Mesenchymal stem cell (in vitro differentiated cells and primary cell): ENCODE data around the gene CENPF.

ENCODE experiments used
- DNase-seq: peaks from one replicate; pipeline ENCODE4 v3.0.0-alpha.2; 2013
- H2AFZ ChIP-seq: one replicate; pipeline ENCODE4 v1.6.1; 2013; ENCODE audit warnings: low read depth, mild to moderate bottlenecking, control low read depth, inconsistent platforms, low read length, moderate library complexity
- H2AK5ac ChIP-seq: 2 replicates; pipeline ENCODE4 v1.6.1; 2013; ENCODE audit warnings: low read length, moderate library complexity, mild to moderate bottlenecking, inconsistent platforms; ENCODE audit not compliant: severe bottlenecking
- H2BK120ac ChIP-seq: one replicate; pipeline ENCODE4 v1.6.1; 2013; ENCODE audit warnings: low read depth, mild to moderate bottlenecking, inconsistent platforms, low read length, moderate library complexity
- H2BK12ac ChIP-seq, 2 experiments: one replicate each; pipeline ENCODE4 v1.6.1; 2013; ENCODE audit warnings: inconsistent platforms in 2 of 2, low read length in 2 of 2, mild to moderate bottlenecking in 2 of 2, moderate library complexity in 2 of 2, control low read depth in 1 of 2
- H2BK15ac ChIP-seq: one replicate; pipeline ENCODE4 v1.6.1; 2013; ENCODE audit warnings: mild to moderate bottlenecking, low read depth, inconsistent platforms; ENCODE audit not compliant: poor library complexity, severe bottlenecking
- H2BK5ac ChIP-seq: 2 replicates; pipeline ENCODE4 v1.6.1; 2013; ENCODE audit warnings: low read depth, mild to moderate bottlenecking, low read length, control low read depth, inconsistent platforms; ENCODE audit not compliant: poor library complexity, severe bottlenecking
- H3K14ac ChIP-seq, 2 experiments: one replicate each; pipeline ENCODE4 v1.6.1; 2013; ENCODE audit warnings: inconsistent platforms in 2 of 2, low read length in 2 of 2, control low read depth in 1 of 2, mild to moderate bottlenecking in 1 of 2, moderate library complexity in 1 of 2
- H3K18ac ChIP-seq, 2 experiments: one replicate each; pipeline ENCODE4 v1.6.1; 2013; ENCODE audit warnings: inconsistent platforms in 2 of 2, low read length in 2 of 2, control low read depth in 1 of 2, low read depth in 1 of 2, mild to moderate bottlenecking in 1 of 2
- H3K23ac ChIP-seq, 2 experiments: one replicate each; pipeline ENCODE4 v1.6.1; 2013; ENCODE audit warnings: inconsistent platforms in 2 of 2, low read length in 2 of 2, mild to moderate bottlenecking in 2 of 2, moderate library complexity in 2 of 2, control low read depth in 1 of 2
- H3K27ac ChIP-seq: 2 replicates; pipeline ENCODE4 v1.5.1; 2013; ENCODE audit warnings: mild to moderate bottlenecking, moderate library complexity, low read length, control low read depth, inconsistent platforms; ENCODE audit not compliant: poor library complexity, severe bottlenecking
- H3K27me3 ChIP-seq, 2 experiments: 2 replicates each; pipeline versions ENCODE4 v1.6.1 to v1.7.0; 2013; ENCODE audit warnings: low read length in 2 of 2, mild to moderate bottlenecking in 2 of 2, moderate library complexity in 2 of 2, control low read depth in 1 of 2, inconsistent platforms in 1 of 2; ENCODE audit not compliant: control insufficient read depth in 1 of 2, insufficient read depth in 1 of 2
- H3K36me3 ChIP-seq, 2 experiments: 2 replicates each; pipeline versions ENCODE4 v1.6.1 to v1.7.0; 2013; ENCODE audit warnings: low read length in 2 of 2, control low read depth in 1 of 2, inconsistent platforms in 1 of 2, low read depth in 1 of 2, mild to moderate bottlenecking in 1 of 2; ENCODE audit not compliant: insufficient read depth in 2 of 2, control insufficient read depth in 1 of 2
- H3K4ac ChIP-seq, 2 experiments: one replicate each; pipeline ENCODE4 v1.6.1; 2013; ENCODE audit warnings: inconsistent platforms in 2 of 2, low read length in 2 of 2, mild to moderate bottlenecking in 2 of 2, moderate library complexity in 2 of 2, control low read depth in 1 of 2, low read depth in 1 of 2
- H3K4me1 ChIP-seq: 2 replicates; pipeline ENCODE4 v1.6.1; 2013; ENCODE audit warnings: low read depth, low read length, control low read depth; ENCODE audit not compliant: control insufficient read depth, insufficient read depth
- H3K4me2 ChIP-seq: 2 replicates; pipeline ENCODE4 v1.6.1; 2013; ENCODE audit warnings: low read length, mild to moderate bottlenecking, inconsistent platforms; ENCODE audit not compliant: poor library complexity, severe bottlenecking
- H3K4me3 ChIP-seq, 2 experiments: 2 replicates each; pipeline versions ENCODE4 v1.5.1 to v1.7.0; 2013; ENCODE audit warnings: low read length in 2 of 2, mild to moderate bottlenecking in 2 of 2, control low read depth in 1 of 2, low read depth in 1 of 2; ENCODE audit not compliant: insufficient read depth in 1 of 2
- H3K79me1 ChIP-seq: replicated peaks from 2 replicates; pipeline ENCODE4 v1.6.1; 2013; ENCODE audit warnings: mild to moderate bottlenecking, control low read depth, low read length, inconsistent platforms; ENCODE audit not compliant: poor library complexity, severe bottlenecking
- H3K9ac ChIP-seq: 2 replicates; pipeline ENCODE4 v1.7.0; 2013; ENCODE audit warnings: mild to moderate bottlenecking, low read length, moderate library complexity
- H3K9me3 ChIP-seq: 2 replicates; pipeline ENCODE4 v1.7.0; 2013; ENCODE audit warnings: mild to moderate bottlenecking, low read length; ENCODE audit not compliant: control insufficient read depth
- H4K8ac ChIP-seq: one replicate; pipeline ENCODE4 v1.6.1; 2013; ENCODE audit warnings: inconsistent platforms, mild to moderate bottlenecking, low read length, moderate library complexity
- H4K91ac ChIP-seq: one replicate; pipeline ENCODE4 v1.6.1; 2013; ENCODE audit warnings: mild to moderate bottlenecking, low read length, inconsistent platforms
- WGBS: methylation state at CpG from one replicate; pipeline ENCODE4 v1.1.7; 2013; ENCODE audit warnings: mixed read lengths; 5-methylcytosine and 5-hydroxymethylcytosine counted together

The CENPF gene

GRCh38 chr1:214664651-214665433 is 61.8 kb downstream of the CENPF start:
- H2AFZ ChIP-seq = no peak overlapping the region
- H2BK120ac ChIP-seq = no peak overlapping the region
- H3K23ac ChIP-seq = no peak overlapping the region
- no peak overlapping the region for H3K14ac ChIP-seq
- H4K91ac ChIP-seq = no peak overlapping the region
- H4K8ac ChIP-seq = peak overlapping the region; percentile 35
- no peak for DNase-seq
- no peaks in the 10 kb centered on the region for H3K9me3 ChIP-seq
- H3K36me3 ChIP-seq = peaks cover 0 to 7% of the 10 kb centered on the region in 2 experiments
- H3K4ac ChIP-seq = no peak overlapping the region
- H2BK15ac ChIP-seq = no peak overlapping the region
- H3K27me3 ChIP-seq = no peaks in the 10 kb centered on the region
- no peak overlapping the region for H2BK5ac ChIP-seq
- WGBS = 94% methylated on average over 5 of the region's 8 CpGs
- H3K18ac ChIP-seq = no peak overlapping the region
- H3K9ac ChIP-seq = no peak overlapping the region
- H3K4me2 ChIP-seq = no peak overlapping the region
- H3K4me3 ChIP-seq = no peak overlapping the region
- no peaks in the 10 kb centered on the region for H3K4me1 ChIP-seq
- no peak overlapping the region for H3K27ac ChIP-seq
- H2BK12ac ChIP-seq = peak overlapping the region in 1 of 2 experiments; percentile 45
- peak overlapping the region; percentile 16 for H2AK5ac ChIP-seq
- peaks cover 4% of the 10 kb centered on the region for H3K79me1 ChIP-seq

DNA sequence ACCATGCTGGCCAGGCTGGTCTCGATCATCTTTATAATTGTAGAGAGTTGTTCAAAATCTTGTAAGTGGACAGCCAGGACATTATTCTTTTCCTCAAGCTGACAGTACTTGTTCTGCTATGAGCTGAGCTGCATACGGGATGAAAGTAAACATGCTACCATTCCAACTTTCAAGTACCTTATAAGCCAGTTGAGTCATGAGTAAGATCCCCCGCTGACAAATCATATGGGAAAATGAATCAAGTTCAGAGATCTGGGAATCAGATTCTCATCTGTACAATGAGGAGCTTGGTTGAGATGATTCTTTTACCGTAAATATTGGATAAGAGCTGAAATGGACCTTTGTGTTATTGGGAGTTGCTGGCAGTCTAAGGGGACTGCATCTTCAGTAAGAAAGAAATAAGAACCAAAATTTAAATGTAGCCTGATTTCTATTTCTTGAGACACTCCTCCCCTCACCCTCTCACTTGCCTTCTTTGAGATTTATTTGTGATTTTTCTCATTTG is 62.7 kb downstream of the CENPF start:
- Histone ChIP-seq H3K4me2 (no peak overlapping the region), H3K14ac (no peak overlapping the region), H2BK5ac (no peak overlapping the region), H3K18ac (no peak overlapping the region), H2AFZ (no peak overlapping the region), H3K4me1 (no peaks in the 10 kb centered on the region), H3K27me3 (no peaks in the 10 kb centered on the region), H2AK5ac (no peak overlapping the region), H2BK120ac (no peak overlapping the region), H3K79me1 (peaks cover 4% of the 10 kb centered on the region), H3K4ac (no peak overlapping the region), H3K36me3 (peaks cover 0 to 7% of the 10 kb centered on the region in 2 experiments), H3K4me3 (no peak overlapping the region), H3K9ac (no peak overlapping the region), H4K8ac (no peak overlapping the region), H3K9me3 (no peaks in the 10 kb centered on the region), H3K23ac (no peak overlapping the region), H3K27ac (no peak overlapping the region), H2BK15ac (no peak overlapping the region), H4K91ac (no peak overlapping the region), H2BK12ac (no peak overlapping the region)
- DNase-seq = peak; percentile 31
- WGBS = 78% methylated on average over 4 of the region's 4 CpGs

DNA sequence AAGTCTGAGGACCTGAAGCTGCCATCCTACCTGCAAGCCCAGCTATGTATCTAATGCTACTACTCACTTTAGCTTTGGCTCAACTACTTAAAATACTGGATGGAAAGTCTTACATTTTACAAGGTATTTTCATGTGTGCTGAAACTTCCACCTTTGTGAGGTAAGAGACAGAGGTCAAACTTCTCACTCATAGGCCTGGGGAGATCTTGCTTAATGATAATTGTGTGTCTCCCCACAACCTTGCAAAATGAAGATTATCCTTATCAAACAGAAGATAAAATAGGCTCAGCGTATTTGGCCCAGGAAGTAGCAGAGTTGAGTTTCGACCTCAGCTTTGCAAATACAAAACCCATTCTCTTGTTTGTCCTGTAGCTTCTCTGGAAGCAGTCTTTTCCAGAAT is 63.7 kb downstream of the CENPF start:
- Histone ChIP-seq H3K4me1 (no peaks in the 10 kb centered on the region), H3K36me3 (peaks cover 0 to 7% of the 10 kb centered on the region in 2 experiments), H3K79me1 (peaks cover 4% of the 10 kb centered on the region), H3K23ac (no peak overlapping the region), H3K9me3 (no peaks in the 10 kb centered on the region), H2AFZ (no peak overlapping the region), H2BK5ac (no peak overlapping the region), H3K27me3 (no peaks in the 10 kb centered on the region), H3K4ac (no peak overlapping the region), H2AK5ac (no peak overlapping the region), H2BK120ac (no peak overlapping the region), H3K14ac (no peak overlapping the region), H2BK15ac (no peak overlapping the region), H3K4me3 (no peak overlapping the region), H4K8ac (no peak overlapping the region), H4K91ac (no peak overlapping the region), H3K9ac (no peak overlapping the region), H2BK12ac (no peak overlapping the region), H3K27ac (no peak overlapping the region), H3K4me2 (no peak overlapping the region), H3K18ac (no peak overlapping the region)
- WGBS = 100% methylated on average over 1 of the region's 2 CpGs
- DNase-seq = no peak

- peak; percentile 49 for DNase-seq
- Histone ChIP-seq H2AFZ (no peak overlapping the region), H3K9me3 (no peaks in the 10 kb centered on the region), H3K4me3 (no peak overlapping the region), H3K27me3 (no peaks in the 10 kb centered on the region), H4K91ac (no peak overlapping the region), H3K4me1 (no peaks in the 10 kb centered on the region), H2BK12ac (no peak overlapping the region), H3K14ac (no peak overlapping the region), H3K27ac (no peak overlapping the region), H3K18ac (no peak overlapping the region), H3K36me3 (peaks cover 2 to 4% of the 10 kb centered on the region in 2 experiments), H3K4ac (no peak overlapping the region), H2BK5ac (no peak overlapping the region), H4K8ac (no peak overlapping the region), H2BK15ac (no peak overlapping the region), H3K23ac (no peak overlapping the region), H2AK5ac (no peak overlapping the region), H3K9ac (no peak overlapping the region), H3K79me1 (peaks cover 2% of the 10 kb centered on the region), H2BK120ac (no peak overlapping the region), H3K4me2 (no peak overlapping the region)
- WGBS = 81% methylated on average over 2 of the region's 2 CpGs
Observed at GRCh38 chr1:214670098-214670497, 67.1 kb downstream of the CENPF start.
